ENCODE data around the gene DHX35.

The DHX35 gene

DNA sequence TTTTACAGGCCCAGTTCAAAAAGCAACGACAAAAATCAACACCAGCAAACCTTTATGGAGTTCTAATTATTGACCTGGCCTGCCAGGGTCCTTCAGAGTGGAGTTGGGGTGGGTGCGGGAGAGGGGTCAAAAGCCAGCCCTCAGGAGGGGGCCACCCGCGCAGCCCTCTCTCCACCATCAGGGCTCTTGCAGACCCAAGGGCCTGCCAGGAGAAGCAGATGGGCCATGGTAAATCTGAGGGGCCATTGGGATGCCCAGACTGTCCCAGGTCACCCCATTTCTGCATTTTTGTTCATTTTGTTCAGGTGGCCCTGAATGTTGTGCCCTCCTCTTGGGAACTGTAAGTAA lies 88.4 kb downstream of the DHX35 start:
- Histone ChIP-seq H3K9me3 (ENCODE audit: severe bottlenecking) (no peaks in the 10 kb centered on the region), H3K27ac (ENCODE audit: poor library complexity, severe bottlenecking) (no peak overlapping the region), H3K27me3 (ENCODE audit: insufficient read depth, poor library complexity, severe bottlenecking) (peaks cover 5% of the 10 kb centered on the region), H3K4me3 (ENCODE audit: severe bottlenecking) (peak overlapping the region; percentile 46), H3K4me1 (ENCODE audit: insufficient read depth, poor library complexity, severe bottlenecking) (no peaks in the 10 kb centered on the region), H3K36me3 (ENCODE audit: low read depth) (no peaks in the 10 kb centered on the region)
- no peak for TF ChIP-seq CTCF (IDR thresholded peaks at IDR 0.05; ENCODE audit: poor library complexity, severe bottlenecking)
- ATAC-seq (ENCODE audit: low read depth) (no peak), DNase-seq (ENCODE audit: low spot score) (peak; percentile 71)

DNA sequence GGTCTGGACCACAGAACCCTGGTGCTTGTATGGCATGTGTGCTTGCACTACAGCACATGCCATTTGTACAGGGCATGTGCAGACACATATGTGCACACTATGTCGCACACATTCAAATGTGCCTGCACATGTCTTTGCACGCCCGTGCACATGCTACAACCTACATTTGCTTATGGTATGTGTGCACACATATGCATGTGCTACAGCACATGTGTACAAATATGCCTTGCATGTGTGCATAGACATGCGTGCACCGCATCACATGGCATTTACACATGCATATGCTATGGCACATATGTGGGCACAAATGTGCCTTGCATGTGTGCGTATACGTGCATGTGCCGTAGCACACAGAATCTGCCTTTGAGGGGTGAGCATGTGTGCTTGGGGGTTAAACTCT lies 90.5 kb downstream of the DHX35 start:
- Histone ChIP-seq H3K9me3 (ENCODE audit: severe bottlenecking) (no peaks in the 10 kb centered on the region), H3K4me1 (ENCODE audit: insufficient read depth, poor library complexity, severe bottlenecking) (no peaks in the 10 kb centered on the region), H3K27me3 (ENCODE audit: insufficient read depth, poor library complexity, severe bottlenecking) (peaks cover 9% of the 10 kb centered on the region), H3K4me3 (ENCODE audit: severe bottlenecking) (no peak overlapping the region), H3K36me3 (ENCODE audit: low read depth) (no peaks in the 10 kb centered on the region), H3K27ac (ENCODE audit: poor library complexity, severe bottlenecking) (no peak overlapping the region)
- ATAC-seq (ENCODE audit: low read depth) = no peak
- TF ChIP-seq CTCF (IDR thresholded peaks at IDR 0.05; ENCODE audit: poor library complexity, severe bottlenecking) = no peak
- no peak for DNase-seq (ENCODE audit: low spot score)

GRCh38 chr20:39057143-39057542 lies 95.0 kb downstream of the DHX35 start:
- H3K4me1 ChIP-seq (ENCODE audit: insufficient read depth, poor library complexity, severe bottlenecking) = no peaks in the 10 kb centered on the region
- no peak for TF ChIP-seq CTCF (IDR thresholded peaks at IDR 0.05; ENCODE audit: poor library complexity, severe bottlenecking)
- H3K27ac ChIP-seq (ENCODE audit: poor library complexity, severe bottlenecking) = no peak overlapping the region
- DNase-seq (ENCODE audit: low spot score) (no peak), ATAC-seq (ENCODE audit: low read depth) (peak; percentile 24; the same call in 1 of the 3 replicates)
- H3K27me3 ChIP-seq (ENCODE audit: insufficient read depth, poor library complexity, severe bottlenecking) = peaks cover 12% of the 10 kb centered on the region
- H3K9me3 ChIP-seq (ENCODE audit: severe bottlenecking) = no peaks in the 10 kb centered on the region
- H3K36me3 ChIP-seq (ENCODE audit: low read depth) = no peaks in the 10 kb centered on the region
- H3K4me3 ChIP-seq (ENCODE audit: severe bottlenecking) = no peak overlapping the region

GRCh38 chr20:39057911-39058310 lies 95.8 kb downstream of the DHX35 start:
- H3K4me1 ChIP-seq (ENCODE audit: insufficient read depth, poor library complexity, severe bottlenecking) = no peaks in the 10 kb centered on the region
- ATAC-seq (ENCODE audit: low read depth) (no peak), DNase-seq (ENCODE audit: low spot score) (no peak)
- TF ChIP-seq CTCF (IDR thresholded peaks at IDR 0.05; ENCODE audit: poor library complexity, severe bottlenecking) = no peak
- H3K9me3 ChIP-seq (ENCODE audit: severe bottlenecking) = no peaks in the 10 kb centered on the region
- no peak overlapping the region for H3K27ac ChIP-seq (ENCODE audit: poor library complexity, severe bottlenecking)
- H3K4me3 ChIP-seq (ENCODE audit: severe bottlenecking) = no peak overlapping the region
- H3K36me3 ChIP-seq (ENCODE audit: low read depth) = no peaks in the 10 kb centered on the region
- H3K27me3 ChIP-seq (ENCODE audit: insufficient read depth, poor library complexity, severe bottlenecking) = peaks cover 12% of the 10 kb centered on the region

GRCh38 chr20:39059036-39059435 lies 96.9 kb downstream of the DHX35 start:
- no peaks in the 10 kb centered on the region for H3K36me3 ChIP-seq (ENCODE audit: low read depth)
- TF ChIP-seq CTCF (IDR thresholded peaks at IDR 0.05; ENCODE audit: poor library complexity, severe bottlenecking) = no peak
- H3K4me1 ChIP-seq (ENCODE audit: insufficient read depth, poor library complexity, severe bottlenecking) = no peaks in the 10 kb centered on the region
- H3K27me3 ChIP-seq (ENCODE audit: insufficient read depth, poor library complexity, severe bottlenecking) = peaks cover 12% of the 10 kb centered on the region
- ATAC-seq (ENCODE audit: low read depth) = no peak
- no peak for DNase-seq (ENCODE audit: low spot score)
- H3K4me3 ChIP-seq (ENCODE audit: severe bottlenecking) = no peak overlapping the region
- no peak overlapping the region for H3K27ac ChIP-seq (ENCODE audit: poor library complexity, severe bottlenecking)
- no peaks in the 10 kb centered on the region for H3K9me3 ChIP-seq (ENCODE audit: severe bottlenecking)

All from RWPE2 (cell line).